Hepatocyte (in vitro differentiated cells): ENCODE measurements around the gene PM20D2. TPM values are rescaled to one million over a fixed set of nuclear protein-coding genes. Genes with fewer than 3 reads are reported as not detected.

Source experiments
- DNase-seq: peaks from one replicate; pipeline ENCODE4 v3.0.0-alpha.2; 2016; ENCODE audit warnings: low spot score
- H2AFZ ChIP-seq: fragments of 200-600 bp; sonication (generic); 2 replicates; pipeline ENCODE4 v1.6.0; 2016; ENCODE audit warnings: antibody characterized with exemption, mild to moderate bottlenecking
- H3K27ac ChIP-seq: fragments of 200-600 bp; sonication (generic); 2 replicates; pipeline ENCODE4 v1.5.1; 2016; ENCODE audit warnings: mild to moderate bottlenecking
- H3K27me3 ChIP-seq: fragments of 200-600 bp; sonication (generic); 2 replicates; pipeline ENCODE4 v1.6.1; 2016
- H3K36me3 ChIP-seq: fragments of 200-600 bp; sonication (generic); replicated peaks from 2 replicates; pipeline ENCODE4 v1.5.1; 2016; ENCODE audit warnings: low read depth; ENCODE audit not compliant: insufficient read depth
- H3K4me1 ChIP-seq: fragments of 200-600 bp; sonication (generic); 2 replicates; pipeline ENCODE4 v1.5.1; 2016; ENCODE audit warnings: mild to moderate bottlenecking, moderate library complexity; ENCODE audit not compliant: insufficient read depth
- H3K4me2 ChIP-seq: fragments of 200-600 bp; sonication (generic); 2 replicates; pipeline ENCODE4 v1.6.0; 2016
- H3K4me3 ChIP-seq: fragments of 200-600 bp; sonication (generic); 2 replicates; pipeline ENCODE4 v1.5.1; 2016; ENCODE audit warnings: mild to moderate bottlenecking
- H3K79me2 ChIP-seq: fragments of 200-600 bp; sonication (generic); 2 replicates; pipeline ENCODE4 v1.6.0; 2017; ENCODE audit warnings: mild to moderate bottlenecking
- H3K9me2 ChIP-seq: fragments of 200-600 bp; sonication (generic); replicated peaks from 2 replicates; pipeline ENCODE4 v1.6.0; 2017; ENCODE audit warnings: mild to moderate bottlenecking; ENCODE audit not compliant: insufficient read depth
- H3K9me3 ChIP-seq: fragments of 200-600 bp; sonication (generic); 2 replicates; pipeline ENCODE4 v1.5.1; 2016; ENCODE audit warnings: low read depth, mild to moderate bottlenecking
- H4K20me1 ChIP-seq: fragments of 200-600 bp; sonication (generic); 2 replicates; pipeline ENCODE4 v1.6.0; 2016; ENCODE audit warnings: mild to moderate bottlenecking; ENCODE audit not compliant: insufficient read depth, poor library complexity, severe bottlenecking
- CTCF ChIP-seq: fragments of 200-600 bp; sonication (generic); IDR thresholded peaks from 2 replicates; pipeline ENCODE4 v1.5.1; 2016; ENCODE audit warnings: antibody characterized with exemption, mild to moderate bottlenecking; ENCODE audit not compliant: poor library complexity
- EZH2 ChIP-seq: fragments of 200-600 bp; sonication (generic); IDR thresholded peaks from 2 replicates; pipeline ENCODE4 v1.6.1; 2016; ENCODE audit warnings: antibody characterized with exemption, mild to moderate bottlenecking, borderline replicate concordance
- EZH2phosphoT487 ChIP-seq: fragments of 200-600 bp; sonication (generic); IDR thresholded peaks from one replicate; pipeline ENCODE4 v1.6.1; 2018; ENCODE audit warnings: antibody characterized with exemption, mild to moderate bottlenecking, low read depth, moderate library complexity; ENCODE audit not compliant: unreplicated experiment, severe bottlenecking
- WGBS: methylation state at CpG from one replicate; pipeline ENCODE4 v1.1.6; 2016; ENCODE audit warnings: low lambda C conversion rate; ENCODE audit errors: missing lambda C conversion rate; 5-methylcytosine and 5-hydroxymethylcytosine counted together
- polyA plus RNA-seq: library from polyadenylated mRNA; unstranded; fragments of >200 nt; fragmentation: Nextera tagmentation; extraction: Ambion mirVana; gene quantifications from 2 replicates; pipeline ENCODE4 v1.2.1, GENCODE V29; 2016
- total RNA-seq: library from RNA; depleted of rRNA; stranded (reverse); fragments of >200 nt; gene quantifications from 2 replicates; pipeline ENCODE4 v1.2.3, GENCODE V29; 2014

PM20D2 gene
- total and polyA plus RNA-seq, 2 experiments from 2014 or later: 9.5 to 25.3 TPM

- WGBS: 18% methylated on average over 5 of the region's 5 CpGs
- H3K27ac ChIP-seq: peak overlapping the region; percentile 60
- H3K27me3 ChIP-seq: no peaks in the 10 kb centered on the region
- H3K36me3 ChIP-seq: no peaks in the 10 kb centered on the region
- no peaks in the 10 kb centered on the region for H3K9me3 ChIP-seq
- peak; percentile 34 for DNase-seq
- no peak overlapping the region for H3K4me3 ChIP-seq
- H3K9me2 ChIP-seq: no peaks in the 10 kb centered on the region
- no peaks in the 10 kb centered on the region for H4K20me1 ChIP-seq
- H3K79me2 ChIP-seq: no peaks in the 10 kb centered on the region
- no peak overlapping the region for H2AFZ ChIP-seq
- TF ChIP-seq EZH2 (no peak), EZH2phosphoT487 (no peak), CTCF (no peak)
- peaks cover 9% of the 10 kb centered on the region for H3K4me1 ChIP-seq
- peak overlapping the region; percentile 52 for H3K4me2 ChIP-seq
Observed at GRCh38 chr6:89139509-89140346, 6.1 kb upstream of the PM20D2 start.

GRCh38 chr6:89140347-89141156 is 5.3 kb upstream of the PM20D2 start:
- no peaks in the 10 kb centered on the region for H3K9me2 ChIP-seq
- peak overlapping the region; percentile 4 for H3K27ac ChIP-seq
- WGBS: 37% methylated on average over 7 of the region's 7 CpGs
- H4K20me1 ChIP-seq: no peaks in the 10 kb centered on the region
- H2AFZ ChIP-seq: no peak overlapping the region
- H3K79me2 ChIP-seq: no peaks in the 10 kb centered on the region
- peak overlapping the region; percentile 52 for H3K4me2 ChIP-seq
- DNase-seq: peak; percentile 56
- no peaks in the 10 kb centered on the region for H3K27me3 ChIP-seq
- peaks cover 9% of the 10 kb centered on the region for H3K4me1 ChIP-seq
- TF ChIP-seq CTCF (no peak), EZH2phosphoT487 (no peak), EZH2 (no peak)
- H3K9me3 ChIP-seq: no peaks in the 10 kb centered on the region
- H3K4me3 ChIP-seq: no peak overlapping the region
- no peaks in the 10 kb centered on the region for H3K36me3 ChIP-seq

- Histone ChIP-seq H3K27ac (no peak overlapping the region), H3K4me2 (no peak overlapping the region), H3K79me2 (peaks cover 12% of the 10 kb centered on the region), H3K9me2 (no peaks in the 10 kb centered on the region), H2AFZ (no peak overlapping the region), H3K9me3 (no peaks in the 10 kb centered on the region), H3K4me1 (peaks cover 13% of the 10 kb centered on the region), H4K20me1 (no peaks in the 10 kb centered on the region), H3K4me3 (no peak overlapping the region), H3K27me3 (no peaks in the 10 kb centered on the region), H3K36me3 (no peaks in the 10 kb centered on the region)
- WGBS: 58% methylated on average over 2 of the region's 2 CpGs
- TF ChIP-seq EZH2phosphoT487: no peak
- no peak for TF ChIP-seq EZH2
- TF ChIP-seq CTCF: no peak
- no peak for DNase-seq
Observed at GRCh38 chr6:89144354-89144906, 1.4 kb upstream of the PM20D2 start.
